HCT116 (cell line): ENCODE results near the gene CDC42BPB.

Experiments used
- ELF1 ChIP-seq: IDR thresholded peaks from 2 replicates; pipeline ENCODE4 v1.6.1; 2012; ENCODE audit warnings: low read depth, borderline replicate concordance
- EZH2 ChIP-seq: fragments of 200-600 bp; sonication (generic); IDR thresholded peaks from 2 replicates; pipeline ENCODE4 v1.6.1; 2017; ENCODE audit warnings: antibody characterized with exemption, mixed run types
- POLR2AphosphoS5 ChIP-seq: IDR thresholded peaks from 2 replicates; pipeline ENCODE4 v1.6.1; 2011; ENCODE audit warnings: mild to moderate bottlenecking, low read depth, low read length, moderate library complexity
- RAD21 ChIP-seq: IDR thresholded peaks from 2 replicates; pipeline ENCODE4 v1.6.1; 2012; ENCODE audit warnings: low read depth, mild to moderate bottlenecking
- SP1 ChIP-seq: IDR thresholded peaks from 2 replicates; pipeline ENCODE4 v1.6.1; 2012; ENCODE audit warnings: low read depth
- YY1 ChIP-seq: IDR thresholded peaks from 2 replicates; pipeline ENCODE4 v1.6.1; 2011; ENCODE audit warnings: low read length, low read depth, moderate library complexity, mild to moderate bottlenecking; ENCODE audit not compliant: insufficient replicate concordance; ENCODE audit errors: extremely low read depth
- TF ChIP-seq, protein P1 (sequence below), 3 experiments: fragments of 200-600 bp in 1 of 3; sonication (generic) in 1 of 3; IDR thresholded peaks in 2 of 3; conservative IDR thresholded peaks in 1 of 3; 2 replicates each; pipeline ENCODE4 v1.5.1; 2012 to 2017; ENCODE audit warnings: low read depth in 2 of 3, low read length in 2 of 3, antibody characterized with exemption in 1 of 3, borderline replicate concordance in 1 of 3, control low read depth in 1 of 3, mild to moderate bottlenecking in 1 of 3, mixed read lengths in 1 of 3, mixed run types in 1 of 3, moderate library complexity in 1 of 3; ENCODE audit not compliant: insufficient read depth in 1 of 3

DNA sequence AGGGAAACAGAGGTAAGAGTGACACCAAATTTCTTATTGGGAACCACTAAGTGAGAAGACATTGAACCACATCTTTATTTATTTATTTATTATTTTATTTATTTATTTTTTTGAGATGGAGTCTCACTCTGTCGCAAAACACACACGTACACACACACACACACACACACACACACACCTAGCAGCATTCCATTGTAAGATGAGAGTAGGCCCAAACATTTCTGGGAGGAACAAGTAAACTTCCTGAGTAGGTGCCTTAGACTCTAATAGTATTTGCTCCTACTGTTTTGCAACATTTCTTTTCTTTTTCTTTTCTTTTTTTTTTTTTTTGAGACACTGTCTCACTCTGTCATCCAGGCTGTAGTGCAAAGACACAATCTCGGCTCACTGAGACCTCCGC, 7.1 kb upstream of the CDC42BPB start:
- TF ChIP-seq YY1 = no peak
- no peak for TF ChIP-seq SP1
- TF ChIP-seq, protein P1, sequence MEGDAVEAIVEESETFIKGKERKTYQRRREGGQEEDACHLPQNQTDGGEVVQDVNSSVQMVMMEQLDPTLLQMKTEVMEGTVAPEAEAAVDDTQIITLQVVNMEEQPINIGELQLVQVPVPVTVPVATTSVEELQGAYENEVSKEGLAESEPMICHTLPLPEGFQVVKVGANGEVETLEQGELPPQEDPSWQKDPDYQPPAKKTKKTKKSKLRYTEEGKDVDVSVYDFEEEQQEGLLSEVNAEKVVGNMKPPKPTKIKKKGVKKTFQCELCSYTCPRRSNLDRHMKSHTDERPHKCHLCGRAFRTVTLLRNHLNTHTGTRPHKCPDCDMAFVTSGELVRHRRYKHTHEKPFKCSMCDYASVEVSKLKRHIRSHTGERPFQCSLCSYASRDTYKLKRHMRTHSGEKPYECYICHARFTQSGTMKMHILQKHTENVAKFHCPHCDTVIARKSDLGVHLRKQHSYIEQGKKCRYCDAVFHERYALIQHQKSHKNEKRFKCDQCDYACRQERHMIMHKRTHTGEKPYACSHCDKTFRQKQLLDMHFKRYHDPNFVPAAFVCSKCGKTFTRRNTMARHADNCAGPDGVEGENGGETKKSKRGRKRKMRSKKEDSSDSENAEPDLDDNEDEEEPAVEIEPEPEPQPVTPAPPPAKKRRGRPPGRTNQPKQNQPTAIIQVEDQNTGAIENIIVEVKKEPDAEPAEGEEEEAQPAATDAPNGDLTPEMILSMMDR (IDR thresholded peaks at IDR 0.05 in 2 of 3, conservative IDR thresholded peaks at IDR 0.05 in 1 of 3; ENCODE audit: borderline replicate concordance in 1 of 3, insufficient read depth in 1 of 3, low read depth in 2 of 3, low read length in 2 of 3) = no peak
- no peak for TF ChIP-seq ELF1
- no peak for TF ChIP-seq POLR2AphosphoS5
- TF ChIP-seq EZH2 = no peak
- no peak for TF ChIP-seq RAD21
